GM18909 (cell line): Measurements from ENCODE around the gene HSDL1.

Source experiments
- ATAC-seq: cut with Tn5 transposase; IDR thresholded peaks from one replicate; pipeline ENCODE4 v1.9.1; 2021; ENCODE audit warnings: mild to moderate bottlenecking; ENCODE audit not compliant: unreplicated experiment, poor library complexity

The HSDL1 gene

GRCh38 chr16:84110527-84110926 is 34.5 kb downstream of the HSDL1 start:
- no peak for ATAC-seq

GRCh38 chr16:84109598-84110335 is 35.2 kb downstream of the HSDL1 start:
- ATAC-seq = no peak

- no peak for ATAC-seq
These were observed 37.1 kb downstream of the HSDL1 start for GRCh38 chr16:84107921-84108320.

- no peak for ATAC-seq
These were observed 38.8 kb downstream of the HSDL1 start for GRCh38 chr16:84105948-84106740.

DNA sequence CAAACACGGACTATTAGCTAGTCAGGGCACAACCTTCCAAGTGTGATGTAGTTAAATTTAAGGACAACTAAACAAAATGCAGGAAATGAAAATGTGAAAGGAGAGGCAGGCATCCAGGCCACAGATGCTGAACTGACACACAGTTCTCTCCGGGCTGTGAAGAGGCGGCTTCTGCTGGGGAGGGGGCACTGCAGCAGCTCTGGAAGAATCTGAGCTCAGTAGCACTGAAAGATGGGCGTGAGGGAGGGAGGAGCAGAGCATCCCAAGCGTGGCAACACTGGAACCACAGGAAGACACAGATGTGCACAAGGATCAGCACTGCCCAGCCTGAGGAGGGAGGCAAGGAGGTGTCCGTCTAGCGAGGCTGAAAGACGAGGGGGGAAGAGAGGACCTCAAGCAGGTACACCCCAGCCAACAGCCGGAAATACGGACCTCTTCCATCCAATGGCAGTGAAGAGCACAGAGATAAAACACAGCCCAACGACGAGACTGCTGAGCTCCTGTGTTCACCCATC is 39.6 kb downstream of the HSDL1 start:
- ATAC-seq = no peak

DNA sequence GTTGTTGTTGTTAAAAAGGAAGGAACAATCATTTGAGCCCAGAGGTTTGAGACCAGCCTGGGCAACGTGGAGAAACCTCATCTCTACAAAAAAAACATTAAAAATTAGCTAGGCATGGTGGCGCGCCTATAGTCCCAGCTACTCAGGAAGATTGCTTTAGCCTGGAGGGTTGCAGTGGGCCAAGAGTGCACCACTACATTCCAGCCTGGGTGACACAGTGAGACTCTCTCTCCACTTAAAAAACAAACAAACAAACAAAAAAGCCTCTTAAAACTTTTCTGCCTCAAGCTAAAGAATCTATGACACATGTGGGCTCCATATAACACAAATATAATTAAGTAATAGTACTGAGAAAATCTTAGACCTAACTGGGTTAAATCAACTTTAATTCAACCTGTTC is 40.7 kb downstream of the HSDL1 start:
- ATAC-seq = no peak

- no peak for ATAC-seq
These were observed 41.3 kb downstream of the HSDL1 start for GRCh38 chr16:84103678-84104077.

- ATAC-seq = no peak
These were observed 46.0 kb downstream of the HSDL1 start for GRCh38 chr16:84098939-84099338.

- no peak for ATAC-seq
These were observed 48.5 kb downstream of the HSDL1 start for GRCh38 chr16:84096447-84097005.

- no peak for ATAC-seq
These were observed 49.5 kb downstream of the HSDL1 start for GRCh38 chr16:84095466-84095865.

DNA sequence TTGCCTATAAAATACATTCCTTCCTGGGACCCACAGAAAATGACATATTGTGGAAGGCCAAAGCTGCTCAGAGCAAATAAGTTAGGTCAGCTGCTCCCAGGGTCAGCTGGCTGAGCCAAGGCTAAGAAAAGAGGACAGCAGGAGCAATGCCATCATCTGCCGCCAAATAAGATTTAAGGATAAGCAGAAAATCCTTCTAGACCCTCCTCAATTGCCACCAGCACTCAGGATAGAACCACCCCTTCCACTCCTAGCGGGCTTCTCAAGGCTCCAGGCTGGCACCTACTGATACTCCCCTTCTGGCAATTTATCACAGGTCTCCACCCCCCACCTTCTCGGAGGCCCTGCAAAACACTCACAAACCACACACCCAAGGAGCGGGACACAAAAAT is 51.1 kb downstream of the HSDL1 start:
- ATAC-seq = no peak

- ATAC-seq = no peak
These were observed 51.7 kb downstream of the HSDL1 start for GRCh38 chr16:84093120-84093878.

DNA sequence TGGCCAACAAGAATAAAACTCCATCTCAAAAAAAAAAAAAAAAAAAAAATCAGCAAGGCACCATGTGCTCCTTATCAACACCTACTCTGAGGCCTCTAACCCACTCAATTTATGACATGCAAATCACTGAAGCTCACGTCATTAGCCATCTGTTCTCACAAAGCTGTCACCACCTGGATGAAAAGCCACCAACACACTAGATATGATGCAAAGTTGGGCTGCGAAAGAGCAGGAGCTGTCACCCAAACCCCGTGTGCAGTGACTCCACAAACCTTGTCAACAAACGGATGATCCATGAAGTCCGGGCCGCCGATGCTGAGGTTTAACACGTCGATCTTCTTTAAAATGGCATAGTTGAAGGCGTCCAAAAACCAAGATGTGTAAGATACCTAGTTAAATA is 53.5 kb downstream of the HSDL1 start:
- no peak for ATAC-seq

- ATAC-seq = no peak
These were observed 54.8 kb downstream of the HSDL1 start for GRCh38 chr16:84090211-84090610.

- peak; percentile 88 for ATAC-seq
These were observed 56.1 kb downstream of the HSDL1 start for GRCh38 chr16:84088695-84089395.

GRCh38 chr16:84087466-84088151 is 57.4 kb downstream of the HSDL1 start:
- no peak for ATAC-seq

- no peak for ATAC-seq
These were observed 58.0 kb downstream of the HSDL1 start for GRCh38 chr16:84087001-84087400.

DNA sequence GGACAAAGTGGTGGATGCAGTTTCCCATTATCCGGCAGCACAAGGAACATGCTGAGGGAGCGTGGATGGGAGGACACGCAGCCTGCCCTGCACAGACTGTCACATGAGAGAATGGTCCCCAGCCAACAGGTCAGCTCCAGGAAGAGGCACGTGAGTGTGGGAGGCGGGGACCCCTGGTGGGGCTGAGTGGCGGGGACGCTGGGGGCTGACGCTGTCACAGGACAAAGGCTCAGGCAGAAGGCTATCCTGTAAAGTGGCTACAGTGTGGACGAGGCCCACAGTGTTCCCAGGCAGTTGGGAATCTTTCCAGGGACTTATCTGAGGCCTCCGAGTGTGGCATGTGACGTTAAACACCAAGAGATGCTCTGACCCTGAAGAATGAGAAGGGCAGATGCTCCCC is 58.6 kb downstream of the HSDL1 start:
- no peak for ATAC-seq

DNA sequence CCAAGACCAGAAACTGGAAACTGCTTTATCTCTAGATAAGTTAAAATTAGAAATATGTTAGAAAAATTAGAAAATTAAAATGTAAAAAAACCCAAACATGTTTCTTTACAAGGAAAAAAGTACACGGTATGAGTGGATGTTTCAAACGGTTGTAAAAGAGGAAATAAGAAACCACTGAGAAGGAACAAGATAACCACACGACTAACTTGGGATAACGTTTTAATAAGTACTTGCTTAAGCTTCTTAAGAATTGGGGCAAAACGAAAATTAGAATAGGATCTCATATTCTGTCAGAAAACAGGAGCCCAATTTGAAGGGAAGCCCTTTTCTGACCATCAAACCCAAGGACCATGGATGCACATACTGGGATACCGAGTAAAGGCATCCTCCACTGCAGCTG is 59.2 kb downstream of the HSDL1 start:
- no peak for ATAC-seq
